Pancreas (tissue), 10 donors: ENCODE results near the gene SLC8A3. TPM values are rescaled to one million over a fixed set of nuclear protein-coding genes. Genes with fewer than 3 reads are reported as not detected.

Experiments
- ATAC-seq, 4 donors: fragments of 200-7000 bp; cut with Tn5 transposase; one replicate each; pipeline versions ENCODE4 v1.8.0 to v1.9.1; 2020; ENCODE audit warnings: mild to moderate bottlenecking in 4 of 4, moderate library complexity in 4 of 4
- DNase-seq, 6 donors: peaks; one replicate each; pipeline ENCODE4 v3.0.0-alpha.2; 2020
- FAIRE-seq: peaks from 2 replicates; lab custom pipeline; 2012; peaks lifted over from hg19 to GRCh38; lab: Jason Lieb, UNC
- H3K27ac ChIP-seq, 4 donors: fragments of 200-600 bp; sonication (generic); 1 replicate in 3 of 4; 2 replicates in 1 of 4; pipeline versions ENCODE4 v1.5.0 to v1.8.0; 2020
- H3K27me3 ChIP-seq, 4 donors: fragments of 200-600 bp; one replicate each; pipeline ENCODE4 v1.8.0; 2021
- H3K36me3 ChIP-seq, 3 donors: fragments of 200-600 bp; sonication (generic) in 1 of 3; one replicate each; pipeline versions ENCODE4 v1.5.0 to v1.8.0; 2020 to 2021
- H3K4me1 ChIP-seq, 3 donors: fragments of 200-600 bp; one replicate each; pipeline ENCODE4 v1.8.0; 2021
- H3K4me3 ChIP-seq, 4 donors: fragments of 200-600 bp; sonication (generic) in 2 of 4; one replicate each; pipeline versions ENCODE4 v1.5.0 to v1.8.0; 2020 to 2021
- H3K9me3 ChIP-seq, 4 donors: fragments of 200-600 bp; one replicate each; pipeline ENCODE4 v1.8.0; 2021
- CTCF ChIP-seq, 4 donors: fragments of 200-600 bp; sonication (generic) in 3 of 4; IDR thresholded peaks; one replicate each; pipeline versions ENCODE4 v1.5.0 to v1.8.0; 2021; ENCODE audit warnings: antibody characterized with exemption in 4 of 4
- WGBS, 2 donors: extraction: QIAGEN DNeasy Blood & Tissue Kit; methylation state at CpG; one replicate each; pipeline ENCODE4 v1.1.7; 2013; 5-methylcytosine and 5-hydroxymethylcytosine counted together
- intact Hi-C, 3 donors: fragments of 100-400 bp; cut with DNase I; formaldehyde crosslinking; loops; one replicate each; pipeline versions ENCODE4 v1.11.1 to v1.14.2; 2022
- polyA plus RNA-seq, 2 donors: library from polyadenylated mRNA; stranded (reverse); fragments of 200-250 nt; gene quantifications; one replicate each; pipeline ENCODE4 v1.2.3, GENCODE V29; 2013
- total RNA-seq, 6 donors: library from RNA; stranded (reverse); fragmentation: NEBNext Ultra II Directional in 4 of 6; extraction: Animal tissue kit (Norgen Biotek cat#: 25700) in 4 of 6; gene quantifications; one replicate each; pipeline versions ENCODE4 v1.2.1 to v1.2.4, GENCODE V29; 2021 to 2023
- donor health status: healthy with polysubstance abuse.
- donor health status: DM: no; HTN: no; CAD: no; lungs with moderate emphysema.
- donor health status: DM: no; HTN: no; CAD: no.
- donor health status: control.
- donor health status: control.
- donor health status: Bipolar disorder and iron deficiency.
- donor health status: DM: yes; HTN: yes; CAD: no.
- donor health status: DM: no; HTN: no; CAD: no.
- donor health status: DM: no; HTN: no; CAD: no.
- donor health status: DM: yes; HTN: yes; CAD: no.

SLC8A3 gene
- total and polyA plus RNA-seq, 8 donors, result 0.08 to 1.5 (median 0.40) TPM

- ATAC-seq, result no peak
- no peak overlapping the region for H3K27ac ChIP-seq
- H3K27me3 ChIP-seq, result no peaks in the 10 kb centered on the region
- no peak for TF ChIP-seq CTCF (IDR thresholded peaks at IDR 0.05)
- no peak for DNase-seq
- H3K4me3 ChIP-seq, result no peak overlapping the region
- H3K4me1 ChIP-seq, result peaks cover 22 to 30% (median 27%) of the 10 kb centered on the region in 3 donors
- no peaks in the 10 kb centered on the region for H3K9me3 ChIP-seq
- H3K36me3 ChIP-seq, result no peaks in the 10 kb centered on the region
- FAIRE-seq, result no peak
- 96 to 100% methylated on average over 1 of the region's 1 CpG for WGBS, 2 donors
- intact Hi-C loops, result no loop called here
Observed at GRCh38 chr14:69996216-69996615, 192.5 kb downstream of the SLC8A3 start.

Other genes with a start within 250 kb of the SLC8A3 start
- gene COX16, start 170.7 kb upstream of the SLC8A3 start, total RNA-seq, result 10 to 100 TPM; 16.1 to 23.2 (median 20.6) TPM
- 10 to 100 TPM; 29.0 to 35.6 TPM for gene COX16, start 170.7 kb upstream of the SLC8A3 start, polyA plus RNA-seq
- gene SYNJ2BP, start 228.1 kb upstream of the SLC8A3 start, total RNA-seq, result 10 to 100 TPM in 5 of 6 donors, 1 to 10 TPM in 1; 7.5 to 20.5 (median 13.4) TPM
- gene SYNJ2BP, start 228.1 kb upstream of the SLC8A3 start, polyA plus RNA-seq, result 1 to 10 TPM; 5.0 to 7.0 TPM